GM12864 (cell line): ENCODE measurements around the gene CUTA.

Experiments
- DNase-seq: peaks from one replicate; pipeline ENCODE4 v3.0.0-alpha.2; 2011; ENCODE audit warnings: low read depth
- H3K4me3 ChIP-seq: 2 replicates; pipeline ENCODE4 v1.5.1; 2011; ENCODE audit warnings: mild to moderate bottlenecking, low read depth, low read length, control low read depth
- CTCF ChIP-seq: IDR thresholded peaks from 2 replicates; pipeline ENCODE4 v1.5.1; 2011; ENCODE audit warnings: low read depth, mild to moderate bottlenecking, moderate library complexity, low read length, control low read depth, inconsistent platforms; ENCODE audit errors: missing control alignments

The CUTA gene

GRCh38 chr6:33421344-33421643, 3.4 kb upstream of the CUTA start:
- no peak for DNase-seq
- H3K4me3 ChIP-seq, result no peak overlapping the region
- TF ChIP-seq CTCF, result no peak

- DNase-seq, result no peak
Measured at GRCh38 chr6:33420491-33421343, 2.8 kb upstream of the CUTA start.

GRCh38 chr6:33419580-33420490, 1.9 kb upstream of the CUTA start, which contains the start of gene SYNGAP1:
TSS of gene SYNGAP1 (plus strand) at chr6:33420065. CDS start at chr6:33420265, 200 bp downstream.
- TF ChIP-seq CTCF, result no peak
- DNase-seq, result no peak
- H3K4me3 ChIP-seq, result peak within 1 kb of the TSS; percentile 3; the same call in 1 of the 2 replicates

More at GRCh38 chr6:33420491-33421343, 2.8 kb upstream of the CUTA start:
- no peak for TF ChIP-seq CTCF
- no peak overlapping the region for H3K4me3 ChIP-seq

GRCh38 chr6:33418690-33419291, 884 bp upstream of the CUTA start:
- DNase-seq, result no peak
- no peak for TF ChIP-seq CTCF
- H3K4me3 ChIP-seq, result peak overlapping the region; percentile 52

- DNase-seq, result no peak
- H3K4me3 ChIP-seq, result peak overlapping the region; percentile 64
Measured at GRCh38 chr6:33417128-33417902, 592 bp downstream of the CUTA start.

More at GRCh38 chr6:33417128-33417902, 592 bp downstream of the CUTA start:
- TF ChIP-seq CTCF, result no peak
